GM12891 (cell line): ENCODE results near the gene SMCHD1.

Experiments
- POLR2A ChIP-seq: IDR thresholded peaks from 2 replicates; pipeline ENCODE4 v1.6.1; 2011; ENCODE audit warnings: low read depth, low read length, control low read depth
- TAF1 ChIP-seq: IDR thresholded peaks from 2 replicates; pipeline ENCODE4 v1.6.1; 2011; ENCODE audit warnings: low read depth, low read length, control low read depth

GRCh38 chr18:2818281-2818680 lies 162.8 kb downstream of the SMCHD1 start:
- no peak for TF ChIP-seq POLR2A
- TF ChIP-seq TAF1 = no peak
